Erythroblast (primary cell): Measurements from ENCODE around the gene HIVEP1.

Source experiments
- GATA1 ChIP-seq: IDR thresholded peaks from 2 replicates; pipeline ENCODE4 v1.6.1; 2011; ENCODE audit warnings: low read depth, mild to moderate bottlenecking, control low read depth, low read length, moderate library complexity
- POLR2A ChIP-seq: IDR thresholded peaks from 2 replicates; pipeline ENCODE4 v1.6.1; 2011; ENCODE audit warnings: mild to moderate bottlenecking, low read length

- TF ChIP-seq POLR2A (no peak), GATA1 (no peak)
Measured at GRCh38 chr6:12119085-12119588, 107.0 kb downstream of the HIVEP1 start.
